ENCODE results near the gene RARB.

GRCh38 chr3:25568525-25569078 lies 140.5 kb downstream of the RARB start:
- no peak for TF ChIP-seq CTCF (IDR thresholded peaks at IDR 0.05)
- TF ChIP-seq EP300 (IDR thresholded peaks at IDR 0.05): no peak
